ENCODE results near the gene ANKRD34A.

GRCh38 chr1:145977486-145978470 is 13.4 kb upstream of the ANKRD34A start:
- no peak for TF ChIP-seq EZH2 (IDR thresholded peaks at IDR 0.05; ENCODE audit: insufficient read depth, poor library complexity, severe bottlenecking)
- TF ChIP-seq EZH2phosphoT487 (IDR thresholded peaks at IDR 0.05; ENCODE audit: insufficient read depth, low read depth), result no peak

Measured in GM23248 (cell line).